RWPE2 (cell line): ENCODE measurements around the gene LDLRAD4.
A peak's percentile ranks its signal among the peaks of the same experiment; 100 is the strongest.

Experiments
- ATAC-seq: fragments of 200-7000 bp; cut with Tn5 transposase; 3 replicates; pipeline ENCODE4 v1.9.1; 2021; ENCODE audit warnings: low read depth
- DNase-seq: peaks from one replicate; pipeline ENCODE4 v3.0.0-alpha.2; 2020; ENCODE audit warnings: low spot score
- H3K27ac ChIP-seq: fragments of 450-650 bp; 2 replicates; pipeline ENCODE4 v1.5.1; 2017; ENCODE audit warnings: mild to moderate bottlenecking; ENCODE audit not compliant: poor library complexity, severe bottlenecking
- H3K27me3 ChIP-seq: fragments of 250-450 bp; sonication (Bioruptor Pico); 2 replicates; pipeline ENCODE4 v1.5.1; 2021; ENCODE audit warnings: mild to moderate bottlenecking, moderate library complexity; ENCODE audit not compliant: insufficient read depth, poor library complexity, severe bottlenecking
- H3K36me3 ChIP-seq: fragments of 250-450 bp; sonication (Bioruptor Pico); 2 replicates; pipeline ENCODE4 v1.5.1; 2020; ENCODE audit warnings: low read depth, mild to moderate bottlenecking, moderate library complexity
- H3K4me1 ChIP-seq: fragments of 250-450 bp; sonication (Bioruptor Pico); 2 replicates; pipeline ENCODE4 v1.5.1; 2021; ENCODE audit warnings: mild to moderate bottlenecking, moderate library complexity; ENCODE audit not compliant: insufficient read depth, poor library complexity, severe bottlenecking
- H3K4me3 ChIP-seq: fragments of 250-450 bp; sonication (Bioruptor Pico); 2 replicates; pipeline ENCODE4 v1.5.1; 2021; ENCODE audit warnings: mild to moderate bottlenecking, moderate library complexity; ENCODE audit not compliant: severe bottlenecking
- H3K9me3 ChIP-seq: fragments of 250-450 bp; sonication (Bioruptor Pico); 2 replicates; pipeline ENCODE4 v1.5.1; 2021; ENCODE audit warnings: mild to moderate bottlenecking, moderate library complexity; ENCODE audit not compliant: severe bottlenecking
- CTCF ChIP-seq: fragments of 450-650 bp; IDR thresholded peaks from one replicate; pipeline ENCODE4 v1.5.1; 2017; ENCODE audit warnings: mild to moderate bottlenecking, moderate library complexity; ENCODE audit not compliant: poor library complexity, severe bottlenecking

The LDLRAD4 gene

DNA sequence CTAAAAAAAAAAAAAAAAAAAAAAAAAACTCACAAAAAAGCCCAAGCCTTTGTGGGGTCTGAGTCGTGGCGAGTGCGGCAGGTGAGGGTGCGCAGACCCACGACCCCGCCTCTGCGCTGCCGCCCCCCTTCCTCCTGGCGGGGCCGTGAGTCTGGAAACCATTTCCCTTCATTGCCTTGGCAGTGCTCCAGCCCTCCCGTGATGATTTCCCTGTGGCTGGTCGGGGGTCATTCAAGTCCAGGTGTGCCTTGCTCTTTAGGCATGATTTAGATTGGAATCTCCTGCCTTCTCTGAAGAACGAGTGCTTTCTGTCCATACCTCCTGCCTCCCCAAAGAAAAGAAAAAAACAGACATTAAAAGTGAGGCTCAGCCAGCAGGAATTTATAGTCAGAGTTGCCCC is 346.0 kb downstream of the LDLRAD4 start:
- no peak for TF ChIP-seq CTCF
- no peak for ATAC-seq
- no peak overlapping the region for H3K4me3 ChIP-seq
- no peaks in the 10 kb centered on the region for H3K27me3 ChIP-seq
- H3K27ac ChIP-seq = no peak overlapping the region
- no peaks in the 10 kb centered on the region for H3K4me1 ChIP-seq
- H3K9me3 ChIP-seq = no peaks in the 10 kb centered on the region
- no peak for DNase-seq
- H3K36me3 ChIP-seq = no peaks in the 10 kb centered on the region

DNA sequence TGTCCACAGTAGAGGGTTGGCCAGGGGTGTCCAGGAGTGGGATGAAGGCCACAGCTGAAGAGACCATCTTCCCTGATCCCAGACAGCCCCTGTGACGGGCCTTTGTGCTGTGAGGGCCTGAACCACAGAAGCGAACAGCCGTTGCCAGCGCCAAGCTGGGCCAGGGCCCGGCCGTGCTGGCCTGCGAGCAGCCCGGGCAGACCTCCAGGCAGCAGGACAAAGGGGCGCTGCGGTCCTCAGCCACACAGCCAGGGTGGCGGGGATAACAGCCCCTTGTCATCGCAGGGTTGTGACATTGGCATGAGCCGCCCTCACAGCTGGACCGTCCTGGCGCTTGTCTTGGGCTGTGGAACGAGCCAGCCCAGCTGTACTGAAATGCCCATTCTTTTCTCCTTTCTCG is 346.7 kb downstream of the LDLRAD4 start:
- no peak overlapping the region for H3K27ac ChIP-seq
- no peaks in the 10 kb centered on the region for H3K36me3 ChIP-seq
- no peak overlapping the region for H3K4me3 ChIP-seq
- no peaks in the 10 kb centered on the region for H3K9me3 ChIP-seq
- no peak for TF ChIP-seq CTCF
- ATAC-seq = no peak
- no peaks in the 10 kb centered on the region for H3K4me1 ChIP-seq
- H3K27me3 ChIP-seq = no peaks in the 10 kb centered on the region
- DNase-seq = no peak

DNA sequence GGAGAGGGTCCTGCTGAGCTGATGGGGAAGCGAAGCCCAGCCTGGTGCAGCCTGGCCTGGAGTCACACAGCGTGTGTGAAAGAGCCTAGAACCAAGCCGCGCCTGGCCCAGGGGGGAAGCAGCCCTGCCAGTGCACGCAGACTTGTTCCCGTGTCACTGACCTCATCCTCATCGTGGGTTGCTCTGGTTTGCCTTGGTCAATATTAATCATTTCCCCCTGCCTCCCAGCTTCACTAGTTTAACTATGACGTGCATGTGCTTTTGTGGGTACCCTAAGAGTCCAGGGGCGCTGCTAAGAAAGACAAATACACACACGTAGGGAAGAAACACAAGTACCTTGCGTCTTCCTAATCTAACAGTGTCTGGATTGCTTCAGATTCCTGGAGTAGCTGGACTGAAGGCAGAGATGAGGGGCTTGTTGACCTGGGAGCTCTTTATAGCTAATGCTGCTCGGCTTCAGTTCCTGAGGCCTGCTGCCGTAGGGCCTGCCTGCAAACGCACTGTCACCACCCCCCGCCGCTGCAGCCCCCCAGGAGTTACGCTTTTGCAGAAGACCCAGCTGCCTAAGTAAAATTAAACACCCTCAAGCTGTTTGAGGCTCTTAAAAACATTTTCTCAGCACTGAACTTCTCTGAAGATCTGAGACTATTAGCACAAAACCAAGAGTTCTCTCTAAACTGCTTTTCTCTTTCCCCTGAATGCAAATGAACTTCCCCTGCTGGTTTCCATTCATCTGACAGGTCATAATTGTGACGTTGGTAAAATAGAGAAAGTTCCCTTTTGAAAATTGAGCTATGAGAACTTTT is 348.6 kb downstream of the LDLRAD4 start:
- no peak overlapping the region for H3K4me3 ChIP-seq
- no peaks in the 10 kb centered on the region for H3K9me3 ChIP-seq
- peak overlapping the region; percentile 27 for H3K27ac ChIP-seq
- no peaks in the 10 kb centered on the region for H3K27me3 ChIP-seq
- no peaks in the 10 kb centered on the region for H3K4me1 ChIP-seq
- H3K36me3 ChIP-seq = no peaks in the 10 kb centered on the region
- no peak for DNase-seq
- no peak for TF ChIP-seq CTCF
- peak; percentile 35 for ATAC-seq

DNA sequence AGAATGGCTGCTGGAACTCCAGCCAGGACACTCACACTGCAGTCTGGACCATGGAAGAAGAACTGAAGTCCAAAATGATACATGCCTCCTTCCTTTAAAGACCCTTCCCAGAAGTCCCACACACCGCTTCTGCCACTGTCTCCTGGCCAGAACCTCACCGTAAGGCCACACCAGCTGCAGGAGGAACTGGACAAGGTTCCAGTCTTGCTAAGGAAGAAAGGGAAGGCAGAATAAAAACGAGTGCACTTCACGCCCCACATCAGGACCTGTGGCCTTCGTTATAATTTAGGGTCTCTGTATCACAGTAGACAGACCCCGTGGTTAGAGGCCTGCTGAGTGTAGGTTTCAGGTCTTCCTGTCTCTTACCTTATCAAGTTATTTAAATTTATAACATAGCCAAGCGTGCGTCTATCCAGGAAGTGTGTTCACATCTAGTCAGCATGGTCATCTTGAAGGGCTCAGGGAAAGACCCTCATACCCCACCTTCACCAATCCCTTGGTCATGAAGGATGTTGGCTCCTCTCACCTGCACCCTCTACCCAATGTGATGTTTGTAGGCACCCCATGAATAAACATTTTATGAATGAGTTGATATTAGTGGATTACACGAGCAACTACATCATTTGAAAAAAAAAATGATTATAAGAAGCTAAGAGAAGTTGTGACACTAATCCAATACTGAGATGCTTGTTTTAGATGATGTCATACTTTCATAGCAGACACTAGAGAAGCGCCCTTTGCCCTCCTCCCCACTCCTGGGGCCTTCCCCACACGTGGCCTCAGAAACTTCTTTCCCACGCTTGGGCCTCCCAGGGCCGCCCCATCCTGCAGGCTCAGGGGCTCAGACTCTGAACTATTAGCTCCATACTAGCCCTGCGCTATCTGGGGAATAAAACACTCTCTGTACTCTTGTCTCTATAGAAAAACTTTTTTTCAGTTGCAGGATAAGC is 350.2 kb downstream of the LDLRAD4 start:
- no peaks in the 10 kb centered on the region for H3K36me3 ChIP-seq
- H3K9me3 ChIP-seq = no peaks in the 10 kb centered on the region
- peak overlapping the region; percentile 27 for H3K27ac ChIP-seq
- ATAC-seq = no peak
- no peaks in the 10 kb centered on the region for H3K4me1 ChIP-seq
- no peak overlapping the region for H3K4me3 ChIP-seq
- H3K27me3 ChIP-seq = no peaks in the 10 kb centered on the region
- TF ChIP-seq CTCF = no peak
- DNase-seq = no peak

- TF ChIP-seq CTCF = no peak
- DNase-seq = no peak
- Histone ChIP-seq H3K4me3 (no peak overlapping the region), H3K9me3 (no peaks in the 10 kb centered on the region), H3K36me3 (no peaks in the 10 kb centered on the region), H3K4me1 (no peaks in the 10 kb centered on the region), H3K27me3 (no peaks in the 10 kb centered on the region), H3K27ac (no peak overlapping the region)
- ATAC-seq = no peak
Measured at GRCh38 chr18:13570216-13570615, 351.7 kb downstream of the LDLRAD4 start.
